ENCODE measurements around the gene FBP1. TPM values are rescaled to one million over a fixed set of nuclear protein-coding genes. Genes with fewer than 3 reads are reported as not detected.

The FBP1 gene
- total RNA-seq, 1 experiment from 2014 or later = 1.9 TPM

- H3K23ac ChIP-seq (ENCODE audit: insufficient read length, low read depth, low read length) = no peak overlapping the region
- no peaks in the 10 kb centered on the region for H3K9me3 ChIP-seq (ENCODE audit: control insufficient read depth, low read depth, low read length)
- no peak overlapping the region for H2BK5ac ChIP-seq (ENCODE audit: insufficient read length, low read length)
- H4K8ac ChIP-seq (replicated peaks; ENCODE audit: insufficient read length, low read depth, low read length) = no peak overlapping the region
- H2BK15ac ChIP-seq (ENCODE audit: low read depth, low read length) = no peak overlapping the region
- peaks cover 5% of the 10 kb centered on the region; the same call in 1 of the 2 replicates for H3K4me1 ChIP-seq (ENCODE audit: insufficient read depth, low read length)
- H3K9ac ChIP-seq (ENCODE audit: extremely low read depth, insufficient read length, low read length) = no peak overlapping the region
- WGBS (ENCODE audit: extremely low coverage, insufficient read length, low lambda C conversion rate) = no CpG with 5 or more reads among the region's 10 CpGs
- no peak overlapping the region for H3K14ac ChIP-seq (ENCODE audit: insufficient read depth, low read length)
- no peak for TF ChIP-seq CTCF (conservative IDR thresholded peaks at IDR 0.05)
- H3K18ac ChIP-seq (ENCODE audit: insufficient read length, low read depth, low read length) = no peak overlapping the region
- no peak overlapping the region for H3K27ac ChIP-seq (ENCODE audit: insufficient read length, low read depth, low read length)
- no peak overlapping the region for H2AK5ac ChIP-seq (ENCODE audit: insufficient read length, low read length)
- no peak overlapping the region for H2BK20ac ChIP-seq (ENCODE audit: low read depth, low read length, poor library complexity, severe bottlenecking)
- no peaks in the 10 kb centered on the region for H3K79me2 ChIP-seq (ENCODE audit: insufficient read depth, low read length)
- Mint-ChIP-seq H3K27me3 (ENCODE audit: low read depth) (peaks cover 20% of the 10 kb centered on the region), H3K36me3 (ENCODE audit: insufficient read depth in 1 of 3, low read depth in 3 of 3) (no peaks in the 10 kb centered on the region), H3K27ac (no peak overlapping the region), H3K4me3 (no peak overlapping the region), H3K9me3 (peaks cover 0 to 3% of the 10 kb centered on the region in 2 experiments; a peak in 1 of 5 replicates), H3K4me1 (peaks cover 20 to 38% of the 10 kb centered on the region in 2 experiments)
- no peak overlapping the region for H3T11ph ChIP-seq (ENCODE audit: low read length)
- no peak for DNase-seq
- no peaks in the 10 kb centered on the region for H3K79me1 ChIP-seq (ENCODE audit: insufficient read depth, low read depth, low read length, poor library complexity, severe bottlenecking)
- no peak overlapping the region for H2BK120ac ChIP-seq (ENCODE audit: low read depth, low read length, poor library complexity, severe bottlenecking)
- H3K4me2 ChIP-seq (ENCODE audit: insufficient read depth, insufficient read length, low read length) = no peak overlapping the region
- no peak overlapping the region for H2BK12ac ChIP-seq (ENCODE audit: insufficient read length, low read depth, low read length)
- no peaks in the 10 kb centered on the region for H3K23me2 ChIP-seq (ENCODE audit: insufficient read length, low read depth, low read length, poor library complexity, severe bottlenecking)
- no peak overlapping the region for H2AFZ ChIP-seq (ENCODE audit: low read length)
- H4K20me1 ChIP-seq (ENCODE audit: control insufficient read depth, insufficient read depth, insufficient read length) = no peaks in the 10 kb centered on the region
- H3K56ac ChIP-seq (ENCODE audit: insufficient read length, low read depth, low read length) = no peak overlapping the region
- H4K91ac ChIP-seq (ENCODE audit: insufficient read length, low read depth, low read length) = no peak overlapping the region
- H3K27me3 ChIP-seq (ENCODE audit: insufficient read depth, low read length) = no peaks in the 10 kb centered on the region
- H4K5ac ChIP-seq (ENCODE audit: insufficient read length, low read depth, low read length) = no peak overlapping the region
- H3K4ac ChIP-seq (ENCODE audit: low read depth, low read length) = no peak overlapping the region
These were observed 15.0 kb upstream of the FBP1 start for GRCh38 chr9:94654165-94654894.

Measured in H9 (cell line).